Mesendoderm (in vitro differentiated cells): Measurements from ENCODE around the gene FNBP1.
"Not testable (repeated sequence)": the region's sequence is repeated elsewhere in the genome, so short reads cannot be mapped to it uniquely, and the experiment has no call there.

Experiments used
- DNase-seq: peaks from one replicate; pipeline ENCODE4 v3.0.0; 2013
- H2AK5ac ChIP-seq: 2 replicates; pipeline ENCODE4 v1.6.1; 2013; ENCODE audit warnings: low read length, inconsistent platforms
- H2BK120ac ChIP-seq: 2 replicates; pipeline ENCODE4 v1.6.1; 2013; ENCODE audit warnings: low read depth, mild to moderate bottlenecking, low read length, moderate library complexity, mixed read lengths
- H2BK15ac ChIP-seq: replicated peaks from 2 replicates; pipeline ENCODE4 v1.6.1; 2013; ENCODE audit warnings: low read depth, mild to moderate bottlenecking, moderate library complexity
- H2BK5ac ChIP-seq: 2 replicates; pipeline ENCODE4 v1.6.1; 2013; ENCODE audit warnings: low read length, inconsistent platforms
- H3K18ac ChIP-seq: 2 replicates; pipeline ENCODE4 v1.6.1; 2013; ENCODE audit warnings: mild to moderate bottlenecking, low read length, mixed read lengths
- H3K23ac ChIP-seq: one replicate; pipeline ENCODE4 v1.6.1; 2013; ENCODE audit warnings: low read length
- H3K27ac ChIP-seq: 2 replicates; pipeline ENCODE4 v1.5.1; 2013; ENCODE audit warnings: low read depth, mild to moderate bottlenecking, inconsistent platforms, low read length, moderate library complexity
- H3K27me3 ChIP-seq: 2 replicates; pipeline ENCODE4 v1.6.1; 2013; ENCODE audit warnings: low read length, control low read depth, mild to moderate bottlenecking, inconsistent platforms; ENCODE audit not compliant: insufficient read depth, poor library complexity
- H3K36me3 ChIP-seq: 2 replicates; pipeline ENCODE4 v1.6.1; 2013; ENCODE audit warnings: low read length, inconsistent platforms; ENCODE audit not compliant: control insufficient read depth, insufficient read depth
- H3K4ac ChIP-seq: one replicate; pipeline ENCODE4 v1.6.1; 2013; ENCODE audit warnings: low read depth, mild to moderate bottlenecking, low read length, moderate library complexity
- H3K4me1 ChIP-seq: 2 replicates; pipeline ENCODE4 v1.6.1; 2013; ENCODE audit warnings: low read depth, low read length, inconsistent platforms; ENCODE audit not compliant: control insufficient read depth
- H3K4me2 ChIP-seq: 2 replicates; pipeline ENCODE4 v1.6.1; 2013; ENCODE audit warnings: low read length
- H3K4me3 ChIP-seq: 2 replicates; pipeline ENCODE4 v1.5.1; 2013; ENCODE audit warnings: mild to moderate bottlenecking, low read length
- H3K56ac ChIP-seq: one replicate; pipeline ENCODE4 v1.6.1; 2013; ENCODE audit warnings: low read length
- H3K79me1 ChIP-seq: 2 replicates; pipeline ENCODE4 v1.6.1; 2013; ENCODE audit warnings: low read length, inconsistent platforms
- H3K79me2 ChIP-seq: 2 replicates; pipeline ENCODE4 v1.6.1; 2013; ENCODE audit warnings: mild to moderate bottlenecking, low read length; ENCODE audit not compliant: control insufficient read depth, insufficient read depth
- H3K9ac ChIP-seq: 2 replicates; pipeline ENCODE4 v1.6.1; 2013; ENCODE audit warnings: low read length, inconsistent platforms
- H4K5ac ChIP-seq: one replicate; pipeline ENCODE4 v1.6.1; 2013; ENCODE audit warnings: low read length
- H4K8ac ChIP-seq: one replicate; pipeline ENCODE4 v1.6.1; 2013; ENCODE audit warnings: low read depth, mild to moderate bottlenecking, control low read depth, low read length, moderate library complexity
- WGBS: extraction: QIAGEN DNeasy Blood & Tissue Kit; methylation state at CpG from one replicate; pipeline ENCODE4 v1.1.7; 2013; ENCODE audit warnings: low lambda C conversion rate, missing lambda C conversion rate; ENCODE audit not compliant: insufficient coverage; ENCODE audit errors: extremely low coverage; 5-methylcytosine and 5-hydroxymethylcytosine counted together

FNBP1 gene

DNA sequence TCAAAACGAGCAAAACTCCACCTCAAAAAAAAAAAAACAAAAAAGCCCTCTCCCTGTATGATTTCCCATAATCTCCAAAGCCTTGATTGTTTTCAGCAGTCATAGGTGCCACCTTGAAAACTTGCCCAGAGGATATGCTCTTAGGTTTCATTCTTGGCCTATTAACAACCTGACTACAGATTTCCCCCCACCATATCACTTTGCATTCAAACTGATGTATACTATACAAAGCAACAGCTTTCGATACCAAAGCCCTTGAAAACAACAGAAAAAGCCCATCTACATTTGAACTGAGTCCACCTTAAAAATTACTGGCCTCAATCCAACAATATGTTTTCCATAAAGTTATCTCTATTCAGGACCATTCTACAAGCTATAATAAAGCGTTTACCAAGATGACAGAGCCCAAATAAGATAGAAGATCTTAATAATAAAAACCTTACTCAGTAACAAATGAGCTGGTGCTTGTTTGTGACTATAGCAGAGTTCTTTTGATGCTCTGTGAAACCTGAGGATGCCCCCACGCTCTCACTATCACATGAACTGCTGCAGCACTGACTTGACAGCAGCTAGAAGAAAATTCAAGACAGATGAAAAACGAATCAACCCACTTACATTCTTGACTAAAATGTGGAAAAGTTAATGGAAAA lies 44.4 kb downstream of the FNBP1 start:
- Histone ChIP-seq H3K56ac (no peak overlapping the region), H2AK5ac (no peak overlapping the region), H3K4me2 (no peak overlapping the region), H4K8ac (no peak overlapping the region), H3K27me3 (no peaks in the 10 kb centered on the region), H2BK5ac (no peak overlapping the region), H3K4me1 (no peaks in the 10 kb centered on the region), H3K23ac (no peak overlapping the region), H2BK120ac (no peak overlapping the region), H2BK15ac (no peak overlapping the region), H3K9ac (no peak overlapping the region), H3K18ac (no peak overlapping the region), H3K4ac (no peak overlapping the region), H4K5ac (no peak overlapping the region), H3K4me3 (no peak overlapping the region), H3K79me2 (no peaks in the 10 kb centered on the region), H3K36me3 (no peaks in the 10 kb centered on the region), H3K27ac (no peak overlapping the region), H3K79me1 (no peaks in the 10 kb centered on the region)
- WGBS: no CpG with 5 or more reads among the region's 5 CpGs
- no peak for DNase-seq

DNA sequence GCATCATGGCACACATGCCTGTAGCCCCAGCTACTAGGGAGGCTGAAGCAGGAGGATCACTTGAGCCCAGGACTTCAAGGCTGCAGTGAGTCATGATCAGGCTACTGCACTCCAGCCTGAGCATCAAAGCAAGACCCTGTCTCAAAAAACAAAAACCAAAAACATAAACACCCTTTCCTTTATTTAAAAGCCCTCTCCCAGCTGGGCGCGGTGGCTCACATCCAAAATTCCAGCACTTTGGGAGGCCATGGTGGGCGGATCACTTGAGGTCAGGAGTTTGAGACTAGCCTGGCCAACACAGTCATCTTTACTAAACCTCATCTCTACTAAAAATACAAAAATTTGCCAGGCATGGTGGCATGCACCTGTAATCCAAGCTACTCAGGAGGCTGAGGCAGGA lies 45.3 kb downstream of the FNBP1 start:
- H3K18ac ChIP-seq, H3K36me3 ChIP-seq, H3K79me2 ChIP-seq, H3K56ac ChIP-seq, H3K27me3 ChIP-seq, H2BK15ac ChIP-seq, H3K4me1 ChIP-seq, H2BK5ac ChIP-seq, H2AK5ac ChIP-seq, H3K9ac ChIP-seq, H4K8ac ChIP-seq, H3K4ac ChIP-seq, H3K27ac ChIP-seq, H3K79me1 ChIP-seq, H2BK120ac ChIP-seq, DNase-seq, H4K5ac ChIP-seq, H3K4me2 ChIP-seq, H3K4me3 ChIP-seq, H3K23ac ChIP-seq: not testable (repeated sequence)
- no CpG with 5 or more reads among the region's 3 CpGs for WGBS

DNA sequence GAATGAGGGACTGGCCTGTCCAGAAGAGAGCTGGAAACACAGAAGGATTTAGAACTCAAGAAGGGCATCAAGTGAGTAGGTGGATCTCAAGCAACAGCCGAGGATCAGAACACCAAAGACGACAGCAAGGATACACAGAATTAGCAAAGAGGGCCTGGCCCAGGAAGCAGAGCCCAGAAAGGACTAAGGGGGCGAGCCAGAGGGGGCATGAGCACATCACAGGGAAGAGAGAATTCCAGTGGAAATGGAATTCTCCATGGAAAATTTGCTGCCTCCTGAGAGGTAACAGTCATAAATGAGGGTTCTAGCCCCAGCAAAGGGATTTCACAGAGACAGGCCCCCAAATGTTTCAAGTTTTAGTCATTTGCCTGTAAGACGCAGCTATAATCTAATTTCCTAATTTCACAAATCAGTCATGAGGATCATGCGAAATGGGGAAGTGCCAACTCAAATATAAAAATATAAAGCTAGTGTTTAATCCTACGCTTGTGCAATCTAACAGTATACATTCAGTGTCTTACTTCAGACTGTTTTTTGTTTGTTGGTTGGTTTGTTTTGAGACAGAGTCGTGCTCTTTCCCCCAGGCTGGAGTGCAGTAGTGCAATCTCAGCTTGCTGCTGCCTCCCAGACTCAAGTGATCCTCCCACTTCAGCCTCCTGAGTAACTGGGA lies 46.7 kb downstream of the FNBP1 start:
- H4K8ac ChIP-seq: no peak overlapping the region
- no peak for DNase-seq
- WGBS: no CpG with 5 or more reads among the region's 7 CpGs

DNA sequence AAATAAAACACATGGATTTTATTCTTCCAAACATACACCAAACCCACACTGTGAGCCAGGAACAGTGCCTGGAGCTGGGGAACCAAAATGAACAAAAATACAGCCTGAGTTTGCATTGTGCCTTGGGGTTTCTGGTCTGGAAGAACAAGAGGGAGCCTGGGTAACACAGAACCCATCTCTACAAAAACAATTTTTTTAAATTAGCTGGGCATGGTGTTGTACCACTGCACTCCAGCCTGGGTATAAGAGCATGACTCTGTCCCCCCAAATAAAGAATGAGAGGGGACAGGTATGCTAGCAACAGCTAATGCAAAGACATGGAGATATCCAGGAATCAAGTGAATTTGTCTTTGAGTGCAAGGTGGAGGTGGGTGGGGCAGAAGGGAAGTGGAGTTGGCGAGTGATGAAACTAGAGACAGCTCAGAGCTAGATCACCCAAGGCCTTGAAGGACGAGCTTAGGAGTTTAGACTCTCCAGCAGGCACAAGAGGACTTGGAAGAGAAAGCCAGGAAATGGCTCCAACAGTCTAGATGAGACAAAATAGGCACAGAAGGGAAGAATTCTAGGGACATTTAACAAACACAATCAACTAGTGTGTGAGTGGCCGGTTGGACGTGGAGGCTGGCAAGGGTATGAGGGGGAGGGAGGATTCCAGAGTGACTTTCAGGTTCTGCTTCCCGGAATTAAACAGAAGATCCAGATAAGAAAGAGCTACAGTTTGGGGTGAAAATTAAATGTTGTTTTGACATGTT lies 47.4 kb downstream of the FNBP1 start:
- H3K79me2 ChIP-seq: no peaks in the 10 kb centered on the region
- H3K79me1 ChIP-seq: no peaks in the 10 kb centered on the region
- H2BK5ac ChIP-seq: no peak overlapping the region
- H3K18ac ChIP-seq: no peak overlapping the region
- H3K23ac ChIP-seq: no peak overlapping the region
- H2AK5ac ChIP-seq: no peak overlapping the region
- no peak overlapping the region for H3K4me3 ChIP-seq
- H3K36me3 ChIP-seq: no peaks in the 10 kb centered on the region
- no peak overlapping the region for H4K5ac ChIP-seq
- H3K56ac ChIP-seq: no peak overlapping the region
- H3K27me3 ChIP-seq: no peaks in the 10 kb centered on the region
- H3K4ac ChIP-seq: no peak overlapping the region
- no peak overlapping the region for H2BK120ac ChIP-seq
- no peak overlapping the region for H2BK15ac ChIP-seq
- WGBS: no CpG with 5 or more reads among the region's 5 CpGs
- no peaks in the 10 kb centered on the region for H3K4me1 ChIP-seq
- no peak overlapping the region for H3K4me2 ChIP-seq
- H4K8ac ChIP-seq: no peak overlapping the region
- H3K9ac ChIP-seq: no peak overlapping the region
- no peak overlapping the region for H3K27ac ChIP-seq
- DNase-seq: no peak

More for the DNA sequence above, 46.7 kb downstream of the FNBP1 start:
- no peak overlapping the region for H2AK5ac ChIP-seq
- H3K9ac ChIP-seq: no peak overlapping the region
- H3K4me2 ChIP-seq: no peak overlapping the region
- H3K23ac ChIP-seq: no peak overlapping the region
- no peaks in the 10 kb centered on the region for H3K4me1 ChIP-seq
- H2BK15ac ChIP-seq: no peak overlapping the region
- no peak overlapping the region for H3K4ac ChIP-seq
- no peak overlapping the region for H2BK120ac ChIP-seq
- H3K56ac ChIP-seq: no peak overlapping the region
- H3K36me3 ChIP-seq: no peaks in the 10 kb centered on the region
- H2BK5ac ChIP-seq: no peak overlapping the region
- H4K5ac ChIP-seq: no peak overlapping the region
- H3K4me3 ChIP-seq: no peak overlapping the region
- H3K27ac ChIP-seq: no peak overlapping the region
- H3K27me3 ChIP-seq: no peaks in the 10 kb centered on the region
- H3K79me2 ChIP-seq: no peaks in the 10 kb centered on the region
- no peaks in the 10 kb centered on the region for H3K79me1 ChIP-seq
- H3K18ac ChIP-seq: no peak overlapping the region

DNA sequence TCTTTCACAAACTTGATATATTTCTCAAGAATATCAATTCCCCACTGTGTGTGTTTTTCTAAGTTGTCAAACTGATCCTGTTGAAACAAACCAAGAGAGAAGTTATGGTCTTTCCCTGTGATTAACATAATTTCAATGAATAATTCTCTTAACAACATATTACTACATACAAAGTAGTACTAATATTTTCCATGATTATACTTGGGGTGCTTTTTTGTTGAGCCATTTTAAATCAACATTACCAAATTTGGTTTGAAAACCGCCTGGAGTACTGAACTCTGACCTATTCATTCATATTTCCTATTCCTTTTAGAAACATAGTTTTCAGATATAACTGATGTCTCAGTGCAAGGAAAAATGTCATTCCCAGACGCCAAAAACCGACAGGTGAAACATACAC lies 48.1 kb downstream of the FNBP1 start:
- H3K23ac ChIP-seq: no peak overlapping the region
- H3K4me3 ChIP-seq: no peak overlapping the region
- no peak overlapping the region for H3K9ac ChIP-seq
- no peak overlapping the region for H4K8ac ChIP-seq
- H3K18ac ChIP-seq: no peak overlapping the region
- H2AK5ac ChIP-seq: no peak overlapping the region
- H4K5ac ChIP-seq: no peak overlapping the region
- H2BK120ac ChIP-seq: no peak overlapping the region
- no peaks in the 10 kb centered on the region for H3K79me2 ChIP-seq
- no peak overlapping the region for H2BK15ac ChIP-seq
- no peak overlapping the region for H3K56ac ChIP-seq
- H3K79me1 ChIP-seq: no peaks in the 10 kb centered on the region
- H3K27me3 ChIP-seq: no peaks in the 10 kb centered on the region
- H3K27ac ChIP-seq: no peak overlapping the region
- no peak overlapping the region for H3K4ac ChIP-seq
- no peaks in the 10 kb centered on the region for H3K36me3 ChIP-seq
- no CpG with 5 or more reads among the region's 3 CpGs for WGBS
- H2BK5ac ChIP-seq: no peak overlapping the region
- H3K4me1 ChIP-seq: no peaks in the 10 kb centered on the region
- H3K4me2 ChIP-seq: no peak overlapping the region
- DNase-seq: no peak
